Neutrophil (primary cell): ENCODE data around the gene PHLDB2.

Source experiments
- H3K27ac ChIP-seq: fragments of 200-600 bp; sonication (generic); 2 replicates; pipeline ENCODE4 v1.5.1; 2016; ENCODE audit warnings: mild to moderate bottlenecking, moderate library complexity
- H3K27me3 ChIP-seq: fragments of 200-600 bp; sonication (generic); 2 replicates; pipeline ENCODE4 v1.6.0; 2016; ENCODE audit warnings: mild to moderate bottlenecking
- H3K36me3 ChIP-seq: fragments of 200-600 bp; sonication (generic); 2 replicates; pipeline ENCODE4 v1.5.1; 2017
- H3K4me1 ChIP-seq, 2 experiments: fragments of 200-600 bp in 1 of 2; sonication (generic) in 1 of 2; 1 replicate in 1 of 2; 2 replicates in 1 of 2; pipeline versions ENCODE4 v1.5.1 to v1.6.1; 2013 to 2016; ENCODE audit warnings: low read depth in 1 of 2, low read length in 1 of 2, mild to moderate bottlenecking in 1 of 2, moderate library complexity in 1 of 2; ENCODE audit not compliant: control insufficient read depth in 1 of 2, insufficient read depth in 1 of 2
- H3K4me3 ChIP-seq, 2 experiments: fragments of 200-600 bp in 1 of 2; sonication (generic) in 1 of 2; 1 replicate in 1 of 2; 2 replicates in 1 of 2; pipeline ENCODE4 v1.5.1; 2013 to 2016; ENCODE audit warnings: low read depth in 1 of 2, low read length in 1 of 2, mild to moderate bottlenecking in 1 of 2, moderate library complexity in 1 of 2
- H3K9me3 ChIP-seq: fragments of 200-600 bp; sonication (generic); 2 replicates; pipeline ENCODE4 v1.5.1; 2016
- CTCF ChIP-seq: fragments of 200-600 bp; sonication (generic); IDR thresholded peaks from 2 replicates; pipeline ENCODE4 v1.5.1; 2016; ENCODE audit warnings: antibody characterized with exemption

The PHLDB2 gene

GRCh38 chr3:111939873-111940272, 80.8 kb downstream of the PHLDB2 start:
- H3K36me3 ChIP-seq: no peaks in the 10 kb centered on the region
- TF ChIP-seq CTCF: no peak
- H3K4me3 ChIP-seq: no peak overlapping the region
- H3K9me3 ChIP-seq: no peaks in the 10 kb centered on the region
- H3K4me1 ChIP-seq: no peaks in the 10 kb centered on the region
- no peak overlapping the region for H3K27ac ChIP-seq
- H3K27me3 ChIP-seq: no peaks in the 10 kb centered on the region

GRCh38 chr3:111943533-111943932, 84.5 kb downstream of the PHLDB2 start:
- Histone ChIP-seq H3K9me3 (no peaks in the 10 kb centered on the region), H3K36me3 (no peaks in the 10 kb centered on the region), H3K27ac (no peak overlapping the region), H3K4me1 (no peaks in the 10 kb centered on the region), H3K27me3 (no peaks in the 10 kb centered on the region), H3K4me3 (no peak overlapping the region)
- TF ChIP-seq CTCF: no peak

- no peak for TF ChIP-seq CTCF
- Histone ChIP-seq H3K9me3 (no peaks in the 10 kb centered on the region), H3K36me3 (no peaks in the 10 kb centered on the region)
These were observed 85.3 kb downstream of the PHLDB2 start for GRCh38 chr3:111944372-111944771.

GRCh38 chr3:111947231-111947630, 88.2 kb downstream of the PHLDB2 start:
- no peak overlapping the region for H3K27ac ChIP-seq
- H3K9me3 ChIP-seq: no peaks in the 10 kb centered on the region
- no peaks in the 10 kb centered on the region for H3K36me3 ChIP-seq
- no peaks in the 10 kb centered on the region for H3K27me3 ChIP-seq
- no peak for TF ChIP-seq CTCF
- no peaks in the 10 kb centered on the region for H3K4me1 ChIP-seq
- H3K4me3 ChIP-seq: no peak overlapping the region

More at GRCh38 chr3:111944372-111944771, 85.3 kb downstream of the PHLDB2 start:
- Histone ChIP-seq H3K4me3 (no peak overlapping the region), H3K27ac (no peak overlapping the region), H3K27me3 (no peaks in the 10 kb centered on the region), H3K4me1 (no peaks in the 10 kb centered on the region)

GRCh38 chr3:111948786-111949185, 89.7 kb downstream of the PHLDB2 start:
- H3K9me3 ChIP-seq: no peaks in the 10 kb centered on the region
- H3K27me3 ChIP-seq: no peaks in the 10 kb centered on the region
- no peak overlapping the region for H3K27ac ChIP-seq
- TF ChIP-seq CTCF: no peak
- H3K4me3 ChIP-seq: no peak overlapping the region
- no peaks in the 10 kb centered on the region for H3K36me3 ChIP-seq
- no peaks in the 10 kb centered on the region for H3K4me1 ChIP-seq

- Histone ChIP-seq H3K4me3 (no peak overlapping the region), H3K9me3 (no peaks in the 10 kb centered on the region), H3K27me3 (no peaks in the 10 kb centered on the region), H3K27ac (no peak overlapping the region), H3K36me3 (no peaks in the 10 kb centered on the region), H3K4me1 (no peaks in the 10 kb centered on the region)
- TF ChIP-seq CTCF: no peak
These were observed 90.6 kb downstream of the PHLDB2 start for GRCh38 chr3:111949712-111950111.
